HG03520 (cell line): ENCODE data around the gene CBLIF.
"Not testable (repeated sequence)": the region's sequence is repeated elsewhere in the genome, so short reads cannot be mapped to it uniquely, and the experiment has no call there.

Source experiments
- ATAC-seq: cut with Tn5 transposase; IDR thresholded peaks from one replicate; pipeline ENCODE4 v1.9.1; 2021; ENCODE audit warnings: mild to moderate bottlenecking, moderate library complexity; ENCODE audit not compliant: unreplicated experiment

The CBLIF gene

DNA sequence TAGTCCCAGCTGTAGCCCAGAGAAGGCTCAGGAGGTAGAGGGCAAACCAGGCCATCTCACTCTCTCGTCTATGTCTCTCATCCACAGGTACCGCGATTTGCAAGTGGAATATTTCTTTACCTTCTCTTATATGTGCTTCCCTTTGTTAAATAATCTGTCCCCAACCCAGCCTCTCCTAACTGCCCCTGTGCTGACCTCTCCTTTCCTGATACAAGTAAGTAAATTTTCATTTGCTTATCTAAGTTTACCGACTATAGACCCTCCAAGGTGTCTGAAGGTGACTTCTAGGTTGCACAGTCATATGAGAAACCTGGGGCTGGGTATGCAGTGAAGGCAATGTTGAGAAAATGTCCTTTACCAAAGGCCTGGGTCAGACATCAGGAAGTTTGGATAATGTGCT lies at the start of gene CBLIF:
Gene CBLIF, minus strand, starts transcription at position 101 of the 400 bp plus-strand sequence. Its CDS starts 46 bp downstream, at position 55.
- no peak for ATAC-seq

DNA sequence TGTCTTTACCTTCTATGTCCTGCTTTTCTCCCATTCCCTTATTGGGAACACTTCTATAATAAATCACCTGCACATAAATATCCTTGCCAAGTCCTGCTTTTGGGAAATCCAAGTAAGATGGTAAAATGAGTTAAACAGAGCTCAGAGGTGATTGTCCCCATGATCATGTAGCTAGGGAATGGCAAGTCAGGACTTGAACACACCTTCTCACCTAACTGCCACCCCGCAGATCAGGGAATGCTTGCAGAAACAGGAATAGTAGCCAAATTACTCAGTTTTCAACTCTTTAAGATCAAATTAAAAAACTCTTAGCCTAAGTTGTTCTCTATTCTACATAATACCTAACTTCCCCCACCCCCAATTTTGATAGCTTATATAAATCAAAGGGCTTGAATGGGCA lies 49.3 kb upstream of the CBLIF start:
- ATAC-seq = no peak

- ATAC-seq = no peak
Observed at GRCh38 chr11:59891781-59892181, 46.5 kb upstream of the CBLIF start.

GRCh38 chr11:59887156-59887555 lies 41.9 kb upstream of the CBLIF start:
- ATAC-seq = not testable (repeated sequence)

DNA sequence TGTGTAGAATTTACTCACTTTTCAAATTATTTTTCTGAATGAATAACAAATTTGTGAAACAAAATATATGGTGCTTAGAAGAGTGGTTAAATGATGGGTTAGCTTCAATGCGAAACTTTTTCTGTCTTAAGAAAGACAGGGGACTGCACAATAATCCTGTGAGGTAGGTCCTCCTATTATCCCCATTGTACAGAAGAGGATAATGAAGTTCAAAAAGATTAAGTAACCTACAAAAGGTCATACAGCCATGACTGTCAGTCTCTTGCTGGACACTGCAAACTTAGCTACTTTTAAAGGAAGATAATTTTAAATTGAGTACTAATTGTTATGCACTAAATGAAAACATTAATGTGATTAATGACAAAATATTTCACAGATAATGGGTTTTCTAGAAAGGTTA lies 38.3 kb upstream of the CBLIF start:
- no peak for ATAC-seq

DNA sequence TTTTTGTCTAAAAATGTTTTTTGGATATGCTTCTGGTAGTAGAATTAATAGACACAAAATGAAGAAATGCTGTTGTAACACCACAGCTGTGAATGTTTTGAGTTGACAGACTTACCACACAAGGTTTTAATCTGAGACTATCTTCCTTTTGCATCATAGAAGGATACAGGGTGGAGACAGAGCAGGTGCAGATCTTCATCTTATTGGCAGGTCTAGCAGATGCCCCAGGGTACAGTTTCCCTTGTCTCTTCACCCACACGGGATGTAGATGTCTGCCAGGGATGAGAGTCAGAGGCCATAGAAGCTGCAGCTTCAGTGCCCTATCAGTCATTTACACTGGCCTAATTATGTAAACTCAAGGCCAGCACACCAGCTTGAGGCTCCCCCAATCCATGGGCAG lies 34.3 kb upstream of the CBLIF start:
- ATAC-seq = no peak

DNA sequence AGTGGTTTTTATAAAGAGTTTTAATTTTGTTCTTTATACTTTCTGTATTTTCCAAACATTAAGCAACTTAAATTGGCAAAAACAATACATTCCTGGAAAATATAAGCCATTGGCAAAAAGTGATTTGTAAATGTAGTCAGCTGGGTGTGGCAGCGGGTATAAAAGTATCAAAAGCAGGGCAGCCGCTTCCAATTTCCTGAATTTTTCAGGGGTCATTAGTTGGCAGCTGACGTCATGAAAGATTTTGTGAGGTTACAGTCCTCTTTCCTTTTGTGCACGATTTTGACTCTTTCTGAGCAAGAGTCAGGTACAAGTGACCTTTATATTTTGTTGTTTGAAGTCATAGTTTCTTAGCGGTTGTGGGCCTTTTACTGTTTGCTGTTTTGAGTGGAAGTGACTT lies 33.3 kb upstream of the CBLIF start, which contains the start of gene OOSP3:
Gene OOSP3, plus strand, starts transcription at position 208 of the 400 bp plus-strand sequence. Its CDS starts 27 bp downstream, at position 235.
- ATAC-seq = no peak

GRCh38 chr11:59877784-59878183 lies 32.5 kb upstream of the CBLIF start:
- no peak for ATAC-seq

DNA sequence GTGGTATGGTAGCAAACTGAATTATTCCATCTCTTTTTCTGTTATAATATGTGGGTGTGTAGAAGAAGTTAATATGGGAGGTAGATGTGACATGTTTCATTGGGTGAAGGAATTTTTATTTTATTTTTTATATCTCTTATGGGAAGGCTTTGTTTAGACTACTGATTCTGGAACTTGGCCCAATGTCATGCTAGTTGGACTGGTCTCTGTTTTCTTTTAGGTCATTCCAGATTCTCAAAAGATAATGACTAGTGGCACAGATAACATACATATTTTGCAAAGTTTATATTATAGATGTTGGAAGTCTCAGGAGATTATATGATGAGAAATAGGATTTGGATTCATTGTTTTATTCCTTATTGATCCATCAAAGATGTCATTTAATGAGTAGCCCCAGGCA lies 32.0 kb upstream of the CBLIF start:
- ATAC-seq = no peak

DNA sequence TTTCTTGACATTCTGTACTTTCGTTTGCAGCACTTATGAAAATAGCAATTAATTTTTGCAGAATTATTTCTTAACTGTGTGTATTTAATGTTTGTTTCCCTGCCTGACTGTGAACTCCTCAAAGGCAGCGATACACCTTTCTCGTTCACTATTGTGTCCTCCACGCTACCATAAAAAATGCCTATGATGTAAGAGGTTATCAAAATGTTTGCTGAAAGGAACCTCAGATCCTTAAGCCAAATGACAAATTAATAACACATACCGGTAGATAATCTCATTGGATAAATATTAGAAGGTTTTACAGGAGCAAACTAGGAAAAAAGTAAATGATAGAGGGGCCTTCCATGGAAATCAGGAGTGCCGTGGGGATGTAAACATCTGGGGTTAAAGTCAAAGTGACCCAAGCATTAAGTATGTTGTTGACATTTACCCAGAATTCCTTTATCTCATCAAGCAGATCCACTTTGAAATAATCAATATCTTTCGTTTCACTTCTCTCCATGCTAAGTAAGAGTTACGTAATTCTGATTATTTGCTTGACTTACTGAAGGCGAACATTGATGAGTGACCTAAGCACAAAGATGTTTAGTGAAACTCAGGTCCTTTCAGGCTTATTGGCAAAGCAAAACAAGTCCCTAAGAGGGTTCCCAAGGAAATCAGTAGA lies 30.7 kb upstream of the CBLIF start:
- no peak for ATAC-seq

DNA sequence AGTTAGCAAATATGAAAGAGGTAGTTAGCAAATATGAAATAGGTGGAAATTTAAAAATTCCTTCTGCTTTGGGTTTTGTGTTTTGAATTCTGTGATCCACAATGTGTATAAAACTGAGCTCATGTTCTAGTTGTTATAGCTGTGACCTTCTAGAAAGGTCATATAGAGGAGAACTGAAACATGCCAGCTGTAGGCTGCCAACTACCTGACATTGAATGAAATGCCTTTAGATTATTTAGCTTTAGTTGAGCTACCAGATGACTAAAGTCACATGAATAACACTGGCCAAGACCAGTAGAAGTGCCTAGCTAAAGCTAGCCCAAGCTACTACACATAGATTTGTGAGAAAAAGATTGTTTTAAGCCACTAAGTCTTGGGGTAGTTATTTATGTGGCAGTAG lies 26.8 kb upstream of the CBLIF start:
- ATAC-seq = no peak

- ATAC-seq = no peak
Observed at GRCh38 chr11:59867946-59868345, 22.6 kb upstream of the CBLIF start.

DNA sequence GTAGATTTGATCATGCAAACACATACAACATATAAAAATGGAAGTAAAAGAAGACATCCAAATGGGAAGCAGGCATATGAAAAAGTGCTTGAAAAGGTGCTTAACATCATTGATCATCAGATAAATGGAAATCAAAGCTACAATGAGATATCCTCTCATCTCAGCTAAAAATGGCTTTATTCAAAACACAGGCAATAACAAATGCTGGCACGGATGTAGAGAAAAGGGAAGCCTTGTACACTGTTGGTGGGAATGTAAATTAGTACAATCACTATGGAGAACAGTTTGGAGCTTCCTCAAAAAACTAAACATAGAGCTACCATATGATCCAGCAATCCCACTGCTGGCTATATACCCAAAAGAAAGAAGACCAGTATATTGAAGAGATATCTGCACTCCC lies 21.5 kb upstream of the CBLIF start:
- no peak for ATAC-seq

- ATAC-seq = no peak
Observed at GRCh38 chr11:59866397-59866796, 21.1 kb upstream of the CBLIF start, which contains the start of gene TCN1. TSS of gene TCN1 (minus strand) at chr11:59866487. CDS start at chr11:59866470, 17 bp downstream.

DNA sequence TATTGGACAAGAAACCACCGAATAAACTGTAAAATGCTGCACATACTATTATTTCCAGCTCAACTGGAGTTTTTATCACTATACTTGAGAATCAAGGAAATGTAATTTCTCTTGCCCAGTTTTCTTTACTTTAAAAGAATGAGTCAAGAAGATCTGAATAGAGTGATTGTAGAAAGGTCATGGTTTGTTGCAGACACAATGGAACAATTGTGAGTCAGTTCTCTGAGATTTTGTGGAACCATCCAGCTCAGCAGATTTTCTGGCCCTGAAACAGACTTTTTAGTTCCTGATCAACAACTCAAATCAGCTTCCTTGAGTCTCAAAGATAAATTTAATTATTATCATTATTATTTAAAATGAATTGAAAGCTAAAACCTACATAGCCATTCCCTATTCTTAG lies 19.7 kb upstream of the CBLIF start:
- ATAC-seq = no peak

- no peak for ATAC-seq
Observed at GRCh38 chr11:59862252-59862651, 17.0 kb upstream of the CBLIF start.

DNA sequence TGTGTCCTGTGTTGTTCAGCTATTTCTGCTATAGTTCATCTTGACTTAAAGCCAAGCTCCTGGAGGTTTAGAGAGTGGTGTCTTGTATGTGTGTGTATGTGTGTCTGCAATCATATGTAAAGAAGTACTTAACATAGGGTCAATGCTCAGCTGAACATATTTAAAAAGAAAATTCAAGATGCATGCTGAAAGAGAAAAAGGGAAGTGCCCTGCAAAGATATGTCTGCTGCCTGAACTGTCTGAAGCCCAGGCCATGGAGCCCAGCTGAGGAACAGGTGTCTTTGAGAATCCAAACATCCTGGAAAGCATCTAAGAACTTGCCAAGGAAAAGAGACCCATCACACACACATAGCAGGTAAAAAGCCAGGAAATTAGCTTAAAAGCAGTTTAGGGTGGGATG lies 14.4 kb upstream of the CBLIF start:
- ATAC-seq = no peak

DNA sequence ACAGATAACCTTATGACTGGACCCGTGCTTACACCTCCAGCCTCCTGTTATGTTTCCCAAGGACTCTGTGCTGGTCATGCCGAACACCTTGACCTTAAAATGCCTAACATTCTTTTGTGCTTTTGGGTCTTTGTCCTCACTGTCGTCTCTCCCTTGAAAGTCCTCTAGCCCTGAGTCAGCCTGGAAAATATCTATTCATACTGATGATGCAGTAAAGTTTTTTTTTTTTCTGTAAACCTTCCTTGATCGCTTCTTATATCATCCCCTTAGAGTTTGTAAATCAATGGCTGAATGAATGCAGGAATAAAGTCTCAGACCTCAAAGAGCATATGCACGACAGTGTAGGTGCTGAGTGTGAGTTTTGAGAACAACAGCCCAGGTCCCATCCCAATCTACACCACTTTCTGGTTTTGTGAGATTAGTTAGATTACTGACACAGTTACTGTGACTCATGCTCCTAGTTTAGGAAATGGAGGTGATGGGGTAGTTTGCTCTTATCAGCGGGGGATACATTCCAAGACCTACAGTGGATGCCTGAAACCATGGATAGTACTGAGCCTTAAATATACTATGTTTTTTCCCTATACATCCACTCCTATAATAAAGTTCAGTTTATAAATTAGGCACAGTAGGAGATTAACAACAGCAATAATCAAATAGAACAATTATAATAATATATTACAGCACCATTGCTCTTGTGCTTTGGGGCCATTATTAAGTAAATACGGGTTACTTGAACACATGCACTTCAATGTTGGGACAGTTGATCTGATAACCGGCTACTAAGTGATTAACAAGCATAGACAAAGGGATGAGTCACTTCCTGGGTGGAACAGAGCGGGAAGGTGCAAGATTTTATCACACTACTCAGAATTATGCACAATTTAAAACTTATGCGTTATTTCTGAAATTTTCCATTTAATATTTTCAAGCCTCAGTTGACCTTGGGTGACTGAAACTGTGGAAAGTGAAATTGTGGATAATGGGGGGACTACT lies 12.4 kb upstream of the CBLIF start:
- ATAC-seq = no peak

GRCh38 chr11:59854871-59855270 lies 9.6 kb upstream of the CBLIF start:
- ATAC-seq = no peak

- not testable (repeated sequence) for ATAC-seq
Observed at GRCh38 chr11:59851416-59851815, 6.1 kb upstream of the CBLIF start.

- ATAC-seq = not testable (repeated sequence)
Observed at GRCh38 chr11:59849551-59849950, 4.3 kb upstream of the CBLIF start.

GRCh38 chr11:59849129-59849528 lies 3.8 kb upstream of the CBLIF start:
- ATAC-seq = no peak
